T-helper 1 cell treated with Interleukin-12 subunit alpha and Interleukin-12 subunit beta and Interleukin-4 antibody, amounts not matched to agents 30 ng/mL and 1 ng/mL, for 36 hours (primary cell): ENCODE results near the gene VSIG4. TPM values are rescaled to one million over a fixed set of nuclear protein-coding genes. Genes with fewer than 3 reads are reported as not detected.
"Not testable (repeated sequence)": the region's sequence is repeated elsewhere in the genome, so short reads cannot be mapped to it uniquely, and the experiment has no call there.

Experiments
- intact Hi-C: fragments of 100-400 bp; cut with micrococcal nuclease; formaldehyde crosslinking; loops from one replicate; pipeline ENCODE4 v1.15.1; 2024
- total RNA-seq: library from RNA; stranded (reverse); gene quantifications from 2 replicates; pipeline ENCODE4 v1.2.3, GENCODE V29; 2022

The VSIG4 gene
- total RNA-seq, result not detected in 2 replicates

GRCh38 chrX:66039944-66040343, at the start of gene VSIG4:
Gene VSIG4 (minus strand): TSS chrX:66040080. CDS start chrX:66039998, 82 bp downstream.
- intact Hi-C loops, result loop anchor here (10.0 kb wide), 1 partner anchor 655 kb away; no protein-coding TSS in a partner anchor

GRCh38 chrX:66076801-66077200, 36.9 kb upstream of the VSIG4 start:
- intact Hi-C loops, result no loop called here

GRCh38 chrX:66074920-66075879, 35.3 kb upstream of the VSIG4 start:
- intact Hi-C loops, result loop anchor here (2.0 kb wide), 1 partner anchor 28 kb away; no protein-coding TSS in a partner anchor

GRCh38 chrX:66071126-66071525, 31.2 kb upstream of the VSIG4 start:
- intact Hi-C loops, result no loop called here

GRCh38 chrX:66064261-66064660, 24.4 kb upstream of the VSIG4 start:
- intact Hi-C loops, result no loop called here

- intact Hi-C loops, result not testable (repeated sequence)
These were observed 17.1 kb upstream of the VSIG4 start for GRCh38 chrX:66057019-66057418.

GRCh38 chrX:66054978-66055377, 15.1 kb upstream of the VSIG4 start:
- intact Hi-C loops, result no loop called here

- intact Hi-C loops, result no loop called here
These were observed 13.5 kb upstream of the VSIG4 start for GRCh38 chrX:66053414-66053813.

- intact Hi-C loops, result no loop called here
These were observed 12.1 kb upstream of the VSIG4 start for GRCh38 chrX:66051980-66052379.

- intact Hi-C loops, result no loop called here
These were observed 10.3 kb upstream of the VSIG4 start for GRCh38 chrX:66050140-66050569.

GRCh38 chrX:66049056-66049455, 9.2 kb upstream of the VSIG4 start:
- intact Hi-C loops, result loop anchor here (5.0 kb wide), 1 partner anchor 37 kb away; no protein-coding TSS in a partner anchor

GRCh38 chrX:66046612-66047235, 6.8 kb upstream of the VSIG4 start:
- intact Hi-C loops, result loop anchor here (1.0 to 5.0 kb wide), 3 partner anchors 8 to 34 kb away; no protein-coding TSS in a partner anchor

- intact Hi-C loops, result loop anchor here (2.0 to 5.0 kb wide), 2 partner anchors 29 to 34 kb away; no protein-coding TSS in a partner anchor
These were observed 6.0 kb upstream of the VSIG4 start for GRCh38 chrX:66045894-66046293.

- intact Hi-C loops, result no loop called here
These were observed 3.7 kb upstream of the VSIG4 start for GRCh38 chrX:66043584-66043983.

GRCh38 chrX:66042307-66043077, 2.6 kb upstream of the VSIG4 start:
- intact Hi-C loops, result no loop called here

- intact Hi-C loops, result loop anchor here (1.0 to 10.0 kb wide), 2 partner anchors 9 to 657 kb away; no protein-coding TSS in a partner anchor
These were observed 1.8 kb downstream of the VSIG4 start for GRCh38 chrX:66038115-66038514.

GRCh38 chrX:66036231-66036630, 3.6 kb downstream of the VSIG4 start:
- intact Hi-C loops, result loop anchor here (10.0 kb wide), 1 partner anchor 659 kb away; no protein-coding TSS in a partner anchor

GRCh38 chrX:66035667-66036066, 4.2 kb downstream of the VSIG4 start:
- intact Hi-C loops, result loop anchor here (10.0 kb wide), 1 partner anchor 659 kb away; no protein-coding TSS in a partner anchor

GRCh38 chrX:66030505-66031317, 9.2 kb downstream of the VSIG4 start:
- intact Hi-C loops, result loop anchor here (2.0 to 10.0 kb wide), 7 partner anchors 14 to 697 kb away; no protein-coding TSS in a partner anchor

- intact Hi-C loops, result no loop called here
These were observed 10.9 kb downstream of the VSIG4 start for GRCh38 chrX:66028936-66029335.
